NCI-H187 treated with DMSO at 0.1 percent for 48 hours (cell line): Measurements from ENCODE around the gene NCDN.

Source experiments
- DNase-seq: peaks from one replicate; lab custom pipeline; 2025; lab: John Stamatoyannopoulos, UW

The NCDN gene

GRCh38 chr1:35554266-35555211 is 3.1 kb upstream of the NCDN start:
- no peak for DNase-seq

- DNase-seq: no peak
Measured at GRCh38 chr1:35555212-35555584, 2.4 kb upstream of the NCDN start.

- no peak for DNase-seq
Measured at GRCh38 chr1:35555601-35556477, 1.8 kb upstream of the NCDN start.

- DNase-seq: no peak
Measured at GRCh38 chr1:35556484-35557117, 998 bp upstream of the NCDN start.

- DNase-seq: no peak
Measured at GRCh38 chr1:35557118-35557610, 435 bp upstream of the NCDN start, which contains the start of gene KIAA0319L. TSS of gene KIAA0319L (minus strand) at chr1:35557403. CDS start at chr1:35554491, 2,912 bp downstream.

- DNase-seq: no peak
Measured at GRCh38 chr1:35558374-35559316, 1.0 kb downstream of the NCDN start.

GRCh38 chr1:35559317-35559944 is 1.8 kb downstream of the NCDN start:
- no peak for DNase-seq

GRCh38 chr1:35560256-35561225 is 2.9 kb downstream of the NCDN start:
- DNase-seq: no peak

- no peak for DNase-seq
Measured at GRCh38 chr1:35561297-35561971, 3.8 kb downstream of the NCDN start.

GRCh38 chr1:35561972-35562680 is 4.5 kb downstream of the NCDN start:
- DNase-seq: no peak

- no peak for DNase-seq
Measured at GRCh38 chr1:35563166-35563565, 5.6 kb downstream of the NCDN start.

GRCh38 chr1:35564037-35564883 is 6.7 kb downstream of the NCDN start:
- no peak for DNase-seq

GRCh38 chr1:35564884-35565741 is 7.5 kb downstream of the NCDN start:
- DNase-seq: no peak

GRCh38 chr1:35565742-35566133 is 8.1 kb downstream of the NCDN start:
- DNase-seq: no peak

GRCh38 chr1:35567947-35568558 is 10.5 kb downstream of the NCDN start:
- no peak for DNase-seq

- no peak for DNase-seq
Measured at GRCh38 chr1:35568975-35569395, 11.4 kb downstream of the NCDN start.
